ENCODE data around the gene AGL.
"Not testable (repeated sequence)": the region's sequence is repeated elsewhere in the genome, so short reads cannot be mapped to it uniquely, and the experiment has no call there.

Gene AGL

DNA sequence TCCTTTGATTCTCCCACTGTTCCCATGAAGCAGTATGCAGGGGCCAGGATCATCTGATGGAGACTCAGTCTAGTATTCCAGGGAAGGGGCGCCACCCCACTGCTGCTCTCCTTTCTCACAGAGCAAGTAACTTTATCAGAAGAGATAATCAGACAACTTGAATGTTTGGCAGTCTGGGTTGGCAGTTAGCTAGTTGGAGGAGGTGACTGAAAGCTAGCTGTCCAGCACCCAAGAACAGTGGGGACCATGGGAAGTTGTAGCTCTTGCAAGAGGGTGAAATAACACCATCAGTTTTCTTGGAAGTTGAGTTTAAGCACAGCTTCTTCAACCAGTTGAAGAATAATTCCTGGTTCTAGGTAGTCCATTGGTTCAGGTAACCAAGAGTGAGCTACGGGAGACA lies 22.2 kb upstream of the AGL start:
- TF ChIP-seq, protein P1, sequence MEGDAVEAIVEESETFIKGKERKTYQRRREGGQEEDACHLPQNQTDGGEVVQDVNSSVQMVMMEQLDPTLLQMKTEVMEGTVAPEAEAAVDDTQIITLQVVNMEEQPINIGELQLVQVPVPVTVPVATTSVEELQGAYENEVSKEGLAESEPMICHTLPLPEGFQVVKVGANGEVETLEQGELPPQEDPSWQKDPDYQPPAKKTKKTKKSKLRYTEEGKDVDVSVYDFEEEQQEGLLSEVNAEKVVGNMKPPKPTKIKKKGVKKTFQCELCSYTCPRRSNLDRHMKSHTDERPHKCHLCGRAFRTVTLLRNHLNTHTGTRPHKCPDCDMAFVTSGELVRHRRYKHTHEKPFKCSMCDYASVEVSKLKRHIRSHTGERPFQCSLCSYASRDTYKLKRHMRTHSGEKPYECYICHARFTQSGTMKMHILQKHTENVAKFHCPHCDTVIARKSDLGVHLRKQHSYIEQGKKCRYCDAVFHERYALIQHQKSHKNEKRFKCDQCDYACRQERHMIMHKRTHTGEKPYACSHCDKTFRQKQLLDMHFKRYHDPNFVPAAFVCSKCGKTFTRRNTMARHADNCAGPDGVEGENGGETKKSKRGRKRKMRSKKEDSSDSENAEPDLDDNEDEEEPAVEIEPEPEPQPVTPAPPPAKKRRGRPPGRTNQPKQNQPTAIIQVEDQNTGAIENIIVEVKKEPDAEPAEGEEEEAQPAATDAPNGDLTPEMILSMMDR (IDR thresholded peaks at IDR 0.05; ENCODE audit: low read depth, low read length) = no peak
- no peaks in the 10 kb centered on the region for H3K9me3 ChIP-seq
- no peak for DNase-seq
- no peak overlapping the region for H3K4me3 ChIP-seq (ENCODE audit: low read depth, low read length)
- no peaks in the 10 kb centered on the region for H3K36me3 ChIP-seq
- H3K4me1 ChIP-seq = no peaks in the 10 kb centered on the region
- no peaks in the 10 kb centered on the region for H3K27me3 ChIP-seq

- H3K36me3 ChIP-seq = no peaks in the 10 kb centered on the region
- H3K4me3 ChIP-seq (ENCODE audit: low read depth, low read length) = no peak overlapping the region
- no peaks in the 10 kb centered on the region for H3K9me3 ChIP-seq
- TF ChIP-seq, protein P1 (IDR thresholded peaks at IDR 0.05; ENCODE audit: low read depth, low read length) = no peak
- H3K4me1 ChIP-seq = no peaks in the 10 kb centered on the region
- DNase-seq = no peak
- H3K27me3 ChIP-seq = no peaks in the 10 kb centered on the region
These were observed 20.9 kb upstream of the AGL start for GRCh38 chr1:99829269-99829668.

GRCh38 chr1:99833911-99834310 lies 16.2 kb upstream of the AGL start:
- DNase-seq; H3K9me3 ChIP-seq; H3K27me3 ChIP-seq; H3K4me3 ChIP-seq (ENCODE audit: low read depth, low read length); H3K4me1 ChIP-seq; H3K36me3 ChIP-seq: not testable (repeated sequence)

DNA sequence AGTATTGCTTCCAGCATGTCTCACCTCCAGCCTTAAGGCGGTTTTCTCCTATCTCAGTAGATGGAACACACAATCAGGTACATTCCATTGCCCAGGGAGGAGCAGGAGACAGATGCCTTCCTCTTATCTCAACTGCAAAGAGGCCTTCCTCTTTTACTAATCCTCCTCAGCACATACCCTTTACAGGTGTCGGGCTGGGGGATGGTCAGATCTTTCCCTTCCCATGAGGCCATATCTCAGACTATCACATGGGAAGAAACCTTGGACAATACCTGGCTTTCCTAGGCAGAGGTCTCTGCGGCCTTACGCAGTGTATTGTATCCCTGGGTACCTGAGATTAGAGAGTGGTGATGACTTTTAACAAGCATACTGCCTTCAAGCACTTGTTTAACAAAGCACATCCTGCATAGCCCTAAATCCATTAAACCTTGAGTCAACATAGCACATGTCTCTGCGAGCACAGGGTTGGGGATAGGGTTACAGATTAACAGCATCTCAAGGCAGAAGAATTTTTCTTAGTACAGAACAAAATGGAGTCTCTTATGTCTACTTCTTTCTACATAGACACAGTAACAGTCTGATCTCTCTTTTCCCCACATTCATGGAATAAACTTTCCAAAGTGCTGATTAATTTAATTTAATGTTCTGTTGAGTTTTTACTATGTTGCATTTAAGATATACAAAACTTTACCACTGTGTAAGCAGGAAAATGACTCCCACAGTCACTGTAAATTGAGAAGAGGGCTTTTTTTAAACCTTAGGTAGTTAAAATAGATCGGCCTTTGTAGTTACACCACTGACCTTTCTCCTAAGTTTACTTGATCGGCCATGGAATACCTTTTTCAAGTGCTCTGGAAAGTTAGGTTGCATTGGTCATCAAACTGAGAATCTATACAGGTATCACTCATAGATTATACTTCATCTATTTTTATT lies 13.7 kb upstream of the AGL start:
- not testable (repeated sequence) for H3K9me3 ChIP-seq; H3K27me3 ChIP-seq; DNase-seq; H3K4me1 ChIP-seq; H3K4me3 ChIP-seq (ENCODE audit: low read depth, low read length); H3K36me3 ChIP-seq

DNA sequence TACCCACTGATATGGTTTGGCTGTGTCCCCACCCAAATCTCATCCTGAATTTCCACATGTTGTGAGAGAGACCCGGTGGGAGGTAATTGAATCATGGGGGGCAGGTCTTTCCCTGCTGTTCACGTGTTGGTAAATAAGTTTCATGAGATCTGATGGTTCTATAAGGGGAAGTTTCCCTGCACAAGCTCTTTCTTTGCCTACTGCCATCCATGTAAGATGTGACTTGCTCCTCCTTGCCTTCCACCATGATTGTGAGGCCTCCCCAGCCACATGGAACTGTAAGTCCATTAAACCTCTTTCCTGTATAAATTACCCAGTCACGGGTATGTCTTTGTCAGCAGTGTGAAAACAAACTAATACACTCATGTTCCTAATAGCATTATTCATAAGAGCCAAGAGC lies 9.8 kb upstream of the AGL start:
- not testable (repeated sequence) for DNase-seq; H3K36me3 ChIP-seq; H3K4me1 ChIP-seq; H3K9me3 ChIP-seq; H3K27me3 ChIP-seq; H3K4me3 ChIP-seq (ENCODE audit: low read depth, low read length)

GRCh38 chr1:99843760-99844159 lies 6.4 kb upstream of the AGL start:
- TF ChIP-seq, protein P1 (IDR thresholded peaks at IDR 0.05; ENCODE audit: low read depth, low read length) = no peak
- Histone ChIP-seq H3K27me3 (no peaks in the 10 kb centered on the region), H3K4me1 (no peaks in the 10 kb centered on the region), H3K36me3 (no peaks in the 10 kb centered on the region), H3K9me3 (no peaks in the 10 kb centered on the region), H3K4me3 (ENCODE audit: low read depth, low read length) (no peak overlapping the region)
- no peak for DNase-seq

DNA sequence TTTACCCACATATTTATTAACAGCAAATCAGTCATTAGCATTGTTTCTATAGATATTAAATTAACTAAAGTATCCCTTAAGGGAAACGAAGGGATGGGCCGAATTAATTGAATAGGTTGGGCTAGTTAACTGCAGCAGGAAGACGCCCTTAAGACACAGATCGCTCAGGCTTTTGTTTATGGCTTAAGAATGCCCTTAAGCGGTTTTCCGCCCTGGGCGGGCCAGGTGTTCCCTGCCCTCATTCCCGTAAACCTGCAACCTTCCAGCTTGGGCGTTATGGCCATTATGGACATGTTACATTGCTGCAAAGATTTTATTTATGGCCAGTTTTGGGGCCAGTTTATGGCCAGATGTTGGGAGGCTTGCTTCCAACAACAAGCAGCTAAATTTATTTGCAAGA lies 5.0 kb upstream of the AGL start:
- not testable (repeated sequence) for H3K9me3 ChIP-seq; H3K4me1 ChIP-seq; DNase-seq; H3K27me3 ChIP-seq; H3K4me3 ChIP-seq (ENCODE audit: low read depth, low read length); H3K36me3 ChIP-seq

DNA sequence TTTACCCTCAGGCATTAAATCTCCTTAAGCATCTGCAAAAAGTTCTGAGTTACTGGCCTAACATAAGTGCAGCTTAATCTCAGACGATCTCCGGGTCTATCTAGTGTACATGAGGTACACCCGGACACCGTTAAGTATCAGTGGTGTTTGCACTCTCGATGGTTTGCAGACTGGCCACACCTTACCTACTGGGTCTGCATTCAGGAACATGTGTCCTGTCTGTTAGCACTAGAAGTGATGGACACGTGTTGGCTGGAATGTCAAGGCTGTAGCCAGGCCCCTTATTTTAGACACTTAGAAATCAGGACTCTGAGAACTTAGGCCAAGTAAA lies 783 bp upstream of the AGL start:
- no peak for DNase-seq
- no peaks in the 10 kb centered on the region for H3K9me3 ChIP-seq
- H3K4me3 ChIP-seq (ENCODE audit: low read depth, low read length) = peak overlapping the region; percentile 97
- H3K4me1 ChIP-seq = no peaks in the 10 kb centered on the region
- no peaks in the 10 kb centered on the region for H3K27me3 ChIP-seq
- no peaks in the 10 kb centered on the region for H3K36me3 ChIP-seq
- TF ChIP-seq, protein P1 (IDR thresholded peaks at IDR 0.05; ENCODE audit: low read depth, low read length) = no peak

All from BE2C (cell line).